ENCODE results near the gene TTC17. TPM values are rescaled to one million over a fixed set of nuclear protein-coding genes. Genes with fewer than 3 reads are reported as not detected.

The TTC17 gene
- polyA plus RNA-seq, 1 experiment: 104 TPM

DNA sequence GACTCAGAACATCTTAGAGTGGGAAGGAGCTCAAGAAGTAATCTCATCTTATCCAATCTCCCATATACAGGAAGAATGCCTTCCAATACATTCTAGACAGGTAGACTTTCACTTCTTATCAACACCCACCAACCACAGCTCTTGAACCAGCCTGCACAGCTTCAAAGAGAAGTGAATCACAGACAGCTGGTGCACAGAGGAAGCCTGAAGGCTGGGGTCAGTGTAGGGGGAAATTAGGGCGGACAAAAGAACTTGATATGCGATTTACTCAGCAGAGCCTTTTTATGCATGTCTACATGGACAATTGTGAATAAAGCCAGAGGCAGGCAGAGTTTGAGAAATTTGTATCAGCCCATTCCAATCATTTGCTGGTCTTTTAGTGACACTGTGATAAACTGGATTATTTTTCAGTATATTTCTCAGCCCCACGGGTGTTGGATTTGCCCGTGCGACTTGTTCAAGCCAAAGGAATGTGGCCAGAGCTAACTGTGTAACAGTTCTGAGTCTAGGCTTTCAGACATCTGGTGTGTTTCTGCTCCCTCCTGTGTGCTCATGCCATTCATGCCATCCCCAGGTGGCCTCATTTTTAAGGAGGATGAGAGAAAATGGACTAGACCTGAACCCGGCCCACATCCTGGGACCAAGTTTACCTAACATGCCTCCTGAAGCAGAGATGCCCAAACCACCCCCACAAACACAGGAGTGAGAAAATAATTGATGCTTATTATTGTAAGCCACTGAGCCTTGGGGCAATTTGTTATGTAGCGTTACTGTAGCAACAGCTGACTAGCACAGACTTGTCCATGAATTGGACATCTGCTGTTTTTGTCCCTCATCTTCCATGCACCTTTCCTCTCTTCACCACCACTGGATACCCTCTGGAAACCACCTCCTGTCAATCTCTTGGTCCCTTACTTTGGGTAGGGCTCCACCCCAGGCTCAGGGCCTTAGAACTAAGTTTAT is 184.3 kb downstream of the TTC17 start:
- DNase-seq (ENCODE audit: low read depth): no peak
- no peak for TF ChIP-seq CTCF (IDR thresholded peaks at IDR 0.05; ENCODE audit: insufficient read depth, low read depth, low read length)
- H3K4me3 ChIP-seq (ENCODE audit: low read depth, low read length): no peak overlapping the region
- H3K36me3 ChIP-seq (ENCODE audit: control insufficient read depth, insufficient read depth, low read length): no peaks in the 10 kb centered on the region
- CTCF ChIA-PET: interaction anchor here (0.6 to 1.4 kb wide), 4 partner anchors 19 to 551 kb away, joined by 3 to 4 read pairs (median 4); no protein-coding TSS in a partner anchor
- H3K27me3 ChIP-seq (ENCODE audit: control insufficient read depth, insufficient read depth, low read length): peaks cover 6% of the 10 kb centered on the region
- POLR2A ChIA-PET: no interaction called here

Small RNAs within 50 kb of the gene (small RNA-seq; reads per million reads assigned to genes)
- gene RF00019 (ENCODE audit: insufficient read length, low read depth, low replicate concordance) (not detected), gene RN7SKP287 (ENCODE audit: insufficient read length, low read depth, low replicate concordance) (not detected)

Other genes with a start within 250 kb of the TTC17 start
- 29.3 and 58.2 TPM in 2 replicates for gene API5, start 46.9 kb upstream of the TTC17 start, polyA plus RNA-seq (2011; rRNA removed)